Germinal center (tissue), 1 donor: Measurements from ENCODE around the gene C10orf95.
"Not testable (repeated sequence)": the region's sequence is repeated elsewhere in the genome, so short reads cannot be mapped to it uniquely, and the experiment has no call there.

Experiments
- DNase-seq: peaks from one replicate; pipeline ENCODE4 v3.0.0; 2012; ENCODE audit warnings: mixed read lengths, low spot score

C10orf95 gene

GRCh38 chr10:102451105-102451969 lies at the start of gene C10orf95:
Gene C10orf95 (minus strand): TSS chr10:102451543. CDS start chr10:102451093, 450 bp downstream.
- DNase-seq = no peak

DNA sequence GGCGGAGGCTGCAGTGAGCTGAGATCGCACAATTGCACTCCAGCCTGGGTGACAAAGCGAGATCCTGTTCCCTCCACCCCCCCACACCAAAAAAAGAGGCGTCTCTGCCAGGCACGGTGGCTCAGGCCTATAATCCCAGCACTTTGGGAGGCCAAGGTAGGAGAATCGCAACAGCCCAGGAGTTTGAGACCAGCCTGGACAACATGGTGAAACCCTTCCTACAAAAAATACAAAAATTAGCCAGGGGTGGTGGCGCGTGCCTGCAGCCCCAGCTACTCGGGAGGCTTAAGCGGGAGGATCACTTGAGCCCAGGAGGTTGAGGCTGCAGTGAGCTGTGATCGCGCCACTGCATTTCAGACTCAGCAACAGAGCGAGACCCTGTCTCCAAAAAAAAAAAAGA lies 49.3 kb upstream of the C10orf95 start:
- DNase-seq = not testable (repeated sequence)

DNA sequence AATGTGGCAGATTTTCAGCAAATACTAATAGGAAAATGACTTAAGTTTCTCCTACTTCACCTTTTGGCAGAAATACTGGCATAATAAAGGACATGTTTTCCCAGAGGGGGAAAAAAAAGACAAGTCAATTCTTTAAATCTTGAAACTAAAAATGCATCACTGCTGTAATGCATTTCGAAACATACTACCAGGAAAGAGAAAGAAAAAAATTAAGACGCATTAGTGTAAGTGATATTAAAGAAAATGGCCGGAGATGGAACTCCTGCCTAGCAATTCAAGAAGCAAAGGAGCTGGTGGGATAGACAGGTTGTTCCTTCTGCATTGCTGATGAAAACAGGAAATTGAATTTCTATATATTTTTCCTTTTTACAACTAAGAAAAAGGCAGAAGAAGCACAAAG lies 48.0 kb upstream of the C10orf95 start:
- no peak for DNase-seq

DNA sequence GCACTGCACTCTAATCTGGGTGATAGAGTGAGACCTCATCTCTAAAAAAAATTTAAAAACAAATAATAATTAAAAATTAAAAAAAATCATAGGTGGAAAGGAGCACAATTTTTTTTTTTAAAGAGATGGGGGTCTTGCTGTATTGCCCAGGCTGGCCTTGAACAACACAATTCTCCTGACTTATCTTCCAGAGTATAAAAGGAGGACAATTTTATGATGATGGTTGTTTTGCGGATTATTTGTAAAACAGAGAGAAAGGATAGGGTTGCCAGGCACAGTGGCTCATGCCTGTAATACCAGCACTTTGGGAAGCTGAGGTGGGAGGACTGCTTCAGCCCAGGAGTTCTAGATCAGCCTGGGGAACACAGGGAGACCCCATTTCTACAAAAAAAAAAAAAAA lies 46.2 kb upstream of the C10orf95 start:
- DNase-seq = no peak

DNA sequence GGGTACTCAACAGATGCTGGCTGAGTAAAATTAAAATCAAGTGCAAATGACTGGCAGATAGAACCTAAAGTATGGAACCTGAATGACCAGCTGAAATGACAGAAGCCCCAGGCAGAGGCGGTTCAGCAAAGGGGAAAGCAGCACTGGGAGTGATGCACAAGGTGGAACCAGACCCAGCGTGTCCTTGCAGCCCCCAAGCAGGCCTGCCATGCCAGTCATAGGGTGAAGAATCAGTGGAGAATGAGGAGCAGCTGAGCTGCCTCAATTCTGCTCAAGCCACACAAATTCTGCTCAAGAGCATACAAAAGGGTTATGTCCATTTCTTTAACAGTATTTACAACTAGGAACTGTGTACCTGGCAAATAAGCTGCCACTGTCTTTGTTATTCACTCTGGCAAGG lies 42.4 kb upstream of the C10orf95 start:
- DNase-seq = no peak

DNA sequence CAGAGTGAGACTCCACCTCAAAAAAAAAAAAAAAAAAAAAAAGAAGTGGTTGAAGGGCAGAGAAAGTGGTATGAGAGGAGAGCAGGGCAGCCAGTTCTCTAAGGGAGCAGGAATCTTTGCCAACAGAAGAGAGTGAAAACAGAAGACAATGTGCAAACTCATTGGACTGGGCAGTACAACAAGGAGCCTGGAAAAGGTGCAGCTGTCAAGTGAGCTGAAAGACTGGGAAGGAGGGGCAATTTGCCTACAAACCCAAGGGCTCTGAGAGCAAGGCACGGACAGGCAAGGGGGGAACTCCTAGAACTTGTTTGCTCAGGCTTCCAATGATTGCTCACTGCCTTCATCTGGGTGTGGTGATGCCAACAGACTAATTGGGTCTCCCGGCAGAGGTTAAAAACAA lies 41.6 kb upstream of the C10orf95 start:
- no peak for DNase-seq

DNA sequence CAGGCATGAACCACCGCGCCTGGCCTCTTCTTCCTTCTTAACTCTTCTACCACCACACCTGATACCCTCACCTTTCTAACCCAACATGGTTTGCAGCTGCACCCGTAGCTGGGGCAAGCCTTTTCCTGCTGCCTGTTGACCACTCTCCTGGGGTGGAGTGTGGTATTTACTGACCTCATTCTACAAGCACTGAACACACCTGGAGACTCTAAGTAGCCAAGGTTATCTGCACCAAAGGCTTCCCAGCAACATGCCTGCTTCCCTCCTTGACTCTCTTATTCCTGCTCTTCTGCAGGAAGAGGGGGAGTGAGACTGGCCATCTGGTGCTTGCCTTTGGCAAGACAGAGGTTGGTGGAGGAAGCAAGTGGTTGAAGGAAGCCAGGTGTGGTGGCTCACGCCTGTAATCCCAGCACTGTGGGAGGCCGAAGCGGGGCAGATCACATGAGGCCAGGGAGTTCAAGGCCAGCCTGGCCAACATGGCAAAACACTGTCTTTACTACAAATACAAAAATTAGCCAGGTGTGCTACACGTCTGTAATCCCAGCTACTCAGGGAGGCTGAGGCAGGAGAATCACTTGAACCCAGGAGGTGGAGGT lies 41.1 kb upstream of the C10orf95 start:
- no peak for DNase-seq

DNA sequence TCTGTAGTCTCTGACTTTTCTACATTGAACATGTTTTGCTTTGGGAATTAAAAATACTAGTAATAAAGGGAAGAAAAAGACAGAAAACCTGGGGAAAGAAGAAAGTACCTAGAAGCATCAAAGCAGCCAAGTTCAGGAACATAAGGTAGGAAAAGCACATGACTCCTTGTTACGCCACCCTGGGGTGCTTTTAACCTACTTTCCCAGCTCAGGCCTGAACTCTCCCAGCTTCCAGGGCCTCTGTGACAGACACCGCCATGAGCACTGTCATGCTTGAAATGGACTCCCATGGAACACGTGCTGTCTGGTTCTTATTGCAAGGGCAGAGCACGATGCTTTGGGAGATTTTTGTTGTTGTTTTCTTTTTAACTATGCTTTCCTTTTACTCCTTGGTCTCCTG lies 39.8 kb upstream of the C10orf95 start:
- DNase-seq = no peak

- no peak for DNase-seq
These were observed 33.9 kb upstream of the C10orf95 start for GRCh38 chr10:102485093-102485784.

DNA sequence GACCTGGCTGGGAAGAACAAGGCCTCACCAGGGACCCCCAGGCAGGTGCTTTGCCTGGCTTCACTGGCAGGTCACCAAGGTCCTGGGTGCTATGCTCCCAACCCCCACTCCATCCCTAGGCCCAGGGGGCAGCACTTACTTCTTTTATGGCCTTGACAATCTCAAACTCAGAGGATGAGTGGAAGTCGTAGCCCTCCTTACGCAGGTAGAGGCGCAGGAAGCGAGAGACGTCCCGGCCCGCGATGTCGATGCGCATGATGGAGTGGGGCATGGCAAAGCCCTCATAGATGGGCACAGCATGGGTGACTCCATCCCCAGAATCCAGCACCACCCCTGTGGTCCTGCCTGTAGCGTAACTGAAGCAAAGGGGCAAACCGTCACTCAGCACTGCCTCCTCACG lies 32.7 kb upstream of the C10orf95 start:
- no peak for DNase-seq

- no peak for DNase-seq
These were observed 29.1 kb upstream of the C10orf95 start for GRCh38 chr10:102480396-102480795.

GRCh38 chr10:102479651-102480050 lies 28.3 kb upstream of the C10orf95 start:
- no peak for DNase-seq

DNA sequence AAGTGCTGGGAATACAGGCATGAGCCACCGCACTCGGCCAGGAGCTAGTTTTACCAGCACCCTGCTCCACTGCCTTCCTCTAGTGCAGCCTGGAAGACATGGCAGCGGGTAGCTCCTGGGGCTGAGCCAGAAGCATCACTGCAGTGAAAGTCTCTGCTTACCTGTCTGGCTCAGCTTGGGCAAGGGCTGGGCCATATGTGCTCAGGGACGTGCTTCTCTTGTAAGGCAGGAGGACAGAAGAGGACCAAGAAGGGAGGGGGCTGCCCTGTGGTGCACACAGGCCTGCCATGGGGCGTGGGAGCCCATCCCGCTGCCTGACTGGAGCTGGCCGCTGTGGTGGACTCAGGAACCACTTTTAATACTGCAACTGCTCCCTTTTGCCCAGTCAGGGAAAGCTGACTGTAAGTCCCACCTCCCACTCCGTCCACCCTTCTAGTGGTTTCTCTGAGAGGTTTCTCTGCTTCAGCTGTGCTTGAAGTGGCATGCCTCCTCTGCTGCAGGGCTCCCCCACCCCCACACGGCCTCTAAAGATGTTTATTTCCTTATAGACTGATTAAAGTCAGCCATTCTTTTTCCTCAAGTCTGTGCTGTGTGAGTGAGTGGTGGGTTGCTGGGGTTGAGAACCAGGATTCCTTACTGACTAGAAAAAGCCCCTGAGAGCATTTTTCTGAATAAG lies 25.3 kb upstream of the C10orf95 start:
- no peak for DNase-seq

GRCh38 chr10:102475451-102476040 lies 24.2 kb upstream of the C10orf95 start:
- no peak for DNase-seq

- DNase-seq = no peak
These were observed 22.3 kb upstream of the C10orf95 start for GRCh38 chr10:102473445-102474331.

DNA sequence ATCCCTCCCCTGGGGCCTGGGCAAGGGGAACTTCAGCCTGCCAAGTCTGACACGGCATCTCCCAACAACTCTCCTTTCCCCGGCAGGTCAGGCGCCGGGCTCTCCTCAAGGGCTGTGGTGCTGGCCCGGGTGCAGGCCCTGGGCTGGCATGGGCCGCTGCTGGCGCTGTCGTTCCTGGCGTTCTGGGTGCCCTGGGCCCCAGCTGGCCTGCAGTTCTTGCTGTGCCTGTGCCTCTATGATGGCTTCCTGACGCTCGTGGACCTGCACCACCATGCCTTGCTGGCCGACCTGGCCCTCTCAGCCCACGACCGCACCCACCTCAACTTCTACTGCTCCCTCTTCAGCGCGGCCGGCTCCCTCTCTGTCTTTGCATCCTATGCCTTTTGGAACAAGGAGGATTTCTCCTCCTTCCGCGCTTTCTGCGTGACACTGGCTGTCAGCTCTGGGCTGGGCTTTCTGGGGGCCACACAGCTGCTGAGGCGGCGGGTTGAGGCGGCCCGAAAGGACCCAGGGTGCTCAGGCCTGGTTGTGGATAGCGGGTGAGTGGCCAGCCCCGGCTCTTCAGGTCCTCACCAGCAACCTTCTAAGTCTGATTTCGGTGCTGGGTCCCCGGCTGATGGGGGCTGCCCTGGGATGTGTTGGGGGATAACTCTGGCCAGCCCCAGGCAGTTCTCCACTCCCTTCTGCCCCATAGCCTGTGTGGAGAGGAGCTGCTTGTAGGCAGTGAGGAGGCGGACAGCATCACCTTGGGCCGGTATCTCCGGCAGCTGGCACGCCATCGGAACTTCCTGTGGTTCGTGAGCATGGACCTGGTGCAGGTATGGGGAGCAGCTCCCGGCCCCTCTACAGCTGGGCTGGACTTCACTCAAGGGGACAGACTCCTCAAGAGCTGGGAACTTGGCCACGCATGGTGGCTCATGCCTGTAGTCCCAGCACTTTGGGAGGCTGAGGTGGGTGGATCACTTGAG lies 19.5 kb upstream of the C10orf95 start:
- DNase-seq = no peak

GRCh38 chr10:102468683-102469082 lies 17.3 kb upstream of the C10orf95 start:
- DNase-seq = no peak

- no peak for DNase-seq
These were observed 16.7 kb upstream of the C10orf95 start for GRCh38 chr10:102467971-102468438.

DNA sequence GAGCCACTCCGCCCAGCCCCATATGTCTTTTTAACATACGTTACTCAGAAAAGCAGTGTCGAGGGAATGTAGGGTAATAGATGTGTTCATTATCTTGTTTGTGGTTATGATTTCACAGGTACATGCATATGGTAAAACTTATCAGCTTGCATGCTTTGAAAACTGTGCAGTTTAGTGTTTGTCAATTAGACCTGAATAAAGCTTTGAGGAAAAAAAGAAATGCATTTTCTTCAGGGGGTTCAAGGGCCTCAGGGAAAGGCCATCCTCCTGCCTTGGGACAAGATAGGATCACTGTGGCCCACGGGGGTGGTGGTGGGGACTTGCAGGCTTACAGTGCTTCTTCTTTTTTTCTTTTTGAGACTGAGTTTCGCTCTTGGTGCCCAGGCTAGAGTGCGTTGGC lies 16.0 kb upstream of the C10orf95 start:
- DNase-seq = no peak

GRCh38 chr10:102465466-102465865 lies 14.1 kb upstream of the C10orf95 start:
- DNase-seq = no peak
